ENCODE data around the gene GGT1.
"Not testable (repeated sequence)": the region's sequence is repeated elsewhere in the genome, so short reads cannot be mapped to it uniquely, and the experiment has no call there.

The GGT1 gene

GRCh38 chr22:24642307-24642706, 39.3 kb downstream of the GGT1 start:
- DNase-seq (ENCODE audit: low read depth), result not testable (repeated sequence)

DNA sequence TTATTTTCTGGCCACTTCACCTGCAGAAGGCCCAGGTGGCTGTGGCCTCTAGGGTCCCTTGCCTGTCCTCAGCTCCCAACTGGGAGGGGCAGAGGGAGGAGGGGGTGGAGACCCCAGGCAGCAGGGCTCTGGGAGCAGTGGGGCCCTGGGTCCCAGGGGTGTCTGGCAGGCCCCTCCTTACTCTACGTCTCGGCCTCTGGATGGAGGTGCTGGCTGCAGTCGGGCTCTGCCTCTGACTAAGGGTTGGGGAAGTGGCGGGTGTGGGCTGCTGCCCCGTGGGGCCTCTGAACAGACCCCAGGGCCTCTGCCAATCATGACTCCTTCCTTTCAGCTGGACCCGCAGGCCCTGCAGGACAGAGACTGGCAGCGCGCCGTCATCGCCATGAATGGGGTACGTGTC, 41.4 kb downstream of the GGT1 start:
- DNase-seq (ENCODE audit: low read depth), result not testable (repeated sequence)

GRCh38 chr22:24645408-24646399, 42.7 kb downstream of the GGT1 start:
- DNase-seq (ENCODE audit: low read depth), result not testable (repeated sequence)

DNA sequence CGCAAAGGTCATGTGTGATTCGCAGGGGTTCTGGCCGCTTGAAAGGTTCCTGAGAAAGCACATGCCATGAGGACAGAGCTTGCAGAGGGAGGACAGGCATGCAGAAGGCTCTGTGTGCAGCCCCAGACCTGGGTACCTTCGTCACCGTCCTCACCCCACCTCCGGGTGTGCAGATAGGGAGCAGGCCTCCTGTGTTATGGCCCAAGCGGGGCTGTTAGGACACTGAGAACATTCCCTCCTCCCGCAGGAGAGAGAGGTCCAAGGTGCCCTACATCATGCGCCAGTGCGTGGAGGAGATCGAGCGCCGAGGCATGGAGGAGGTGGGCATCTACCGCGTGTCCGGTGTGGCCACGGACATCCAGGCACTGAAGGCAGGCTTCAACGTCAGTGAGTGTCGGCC, 43.8 kb downstream of the GGT1 start:
- DNase-seq (ENCODE audit: low read depth), result not testable (repeated sequence)

DNA sequence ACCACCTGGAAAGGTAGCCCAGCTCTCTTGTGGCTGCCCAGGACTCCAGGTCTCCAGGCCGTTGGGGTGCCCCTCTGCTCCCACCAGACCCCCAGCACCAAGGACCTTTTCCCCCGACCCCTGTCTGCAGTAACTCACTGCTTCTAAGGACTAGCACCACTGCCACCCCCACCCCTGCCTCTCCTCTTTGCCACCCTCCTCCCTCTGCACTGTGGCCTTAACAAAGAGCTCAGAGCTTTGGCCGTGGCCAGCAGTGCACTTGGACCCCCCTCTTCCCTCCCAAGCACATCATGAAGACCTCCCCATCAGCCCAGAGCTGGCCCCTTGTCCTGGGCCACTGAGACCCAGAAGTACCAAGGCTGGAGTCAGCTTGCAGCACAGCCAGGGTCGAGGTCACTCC, 46.4 kb downstream of the GGT1 start:
- DNase-seq (ENCODE audit: low read depth), result not testable (repeated sequence)

GRCh38 chr22:24650884-24651283, 47.9 kb downstream of the GGT1 start:
- not testable (repeated sequence) for DNase-seq (ENCODE audit: low read depth)

GRCh38 chr22:24665395-24665794, 62.4 kb downstream of the GGT1 start:
- DNase-seq (ENCODE audit: low read depth), result not testable (repeated sequence)

DNA sequence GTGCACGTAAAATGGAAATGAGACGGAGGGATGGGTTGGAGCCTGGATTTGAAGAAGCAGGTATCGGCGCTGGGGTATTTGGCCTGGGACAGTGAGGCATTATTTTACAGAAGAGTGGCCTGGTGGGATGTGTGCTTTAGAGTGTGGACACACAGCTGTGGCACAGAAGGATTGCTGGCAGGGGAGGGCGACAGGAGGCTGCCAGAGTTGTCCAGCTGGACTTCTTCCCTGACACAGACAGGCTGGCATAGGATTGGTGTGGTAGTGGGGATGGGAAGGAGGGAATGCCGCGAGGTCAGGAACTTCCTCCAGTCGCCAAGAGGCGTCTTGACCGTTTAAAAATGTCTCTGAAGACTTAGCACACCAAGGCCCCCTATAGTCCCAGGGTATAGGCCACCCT, 64.9 kb downstream of the GGT1 start:
- not testable (repeated sequence) for DNase-seq (ENCODE audit: low read depth)

- not testable (repeated sequence) for DNase-seq (ENCODE audit: low read depth)
These were observed 69.5 kb downstream of the GGT1 start for GRCh38 chr22:24672532-24672931.
